Right lung (tissue), 5 donors: ENCODE measurements around the gene GRIK3. TPM values are rescaled to one million over a fixed set of nuclear protein-coding genes. Genes with fewer than 3 reads are reported as not detected.

Experiments
- DNase-seq, 2 donors: peaks; one replicate each; pipeline ENCODE4 v3.0.0-alpha.2; 2013
- polyA plus RNA-seq, 5 donors: library from polyadenylated mRNA; unstranded; fragments of 120-200 nt; gene quantifications; one replicate each; pipeline versions ENCODE4 v1.2.1 to v1.2.3, GENCODE V29; 2013; ENCODE audit warnings: inconsistent platforms in 1 of 5, low replicate concordance in 1 of 5; ENCODE audit not compliant: insufficient read length in 5 of 5, insufficient read depth in 1 of 5

Gene GRIK3
- polyA plus RNA-seq, 5 donors: 0.35 to 1.00 (median 0.54) TPM

- no peak for DNase-seq
These were observed 244.1 kb downstream of the GRIK3 start for GRCh38 chr1:36790191-36790590.

- DNase-seq: no peak
These were observed 244.8 kb downstream of the GRIK3 start for GRCh38 chr1:36789535-36789934.

- DNase-seq: no peak
These were observed 246.9 kb downstream of the GRIK3 start for GRCh38 chr1:36787312-36787913.

GRCh38 chr1:36786425-36786824, 247.9 kb downstream of the GRIK3 start:
- DNase-seq: no peak

- no peak for DNase-seq
These were observed 250.0 kb downstream of the GRIK3 start for GRCh38 chr1:36784147-36784859.

- DNase-seq: no peak
These were observed 250.8 kb downstream of the GRIK3 start for GRCh38 chr1:36783475-36783874.

GRCh38 chr1:36782785-36783184, 251.5 kb downstream of the GRIK3 start:
- no peak for DNase-seq

GRCh38 chr1:36782085-36782484, 252.2 kb downstream of the GRIK3 start:
- DNase-seq: no peak

GRCh38 chr1:36781098-36781497, 253.2 kb downstream of the GRIK3 start:
- no peak for DNase-seq

GRCh38 chr1:36778740-36779139, 255.6 kb downstream of the GRIK3 start:
- no peak for DNase-seq

- DNase-seq: no peak
These were observed 257.1 kb downstream of the GRIK3 start for GRCh38 chr1:36776948-36777831.

- no peak for DNase-seq
These were observed 258.1 kb downstream of the GRIK3 start for GRCh38 chr1:36776256-36776655.

- no peak for DNase-seq
These were observed 258.6 kb downstream of the GRIK3 start for GRCh38 chr1:36775716-36776115.

GRCh38 chr1:36773827-36774541, 260.3 kb downstream of the GRIK3 start:
- no peak for DNase-seq

- no peak for DNase-seq
These were observed 261.4 kb downstream of the GRIK3 start for GRCh38 chr1:36772647-36773495.

- DNase-seq: no peak
These were observed 262.5 kb downstream of the GRIK3 start for GRCh38 chr1:36771660-36772284.

- no peak for DNase-seq
These were observed 263.1 kb downstream of the GRIK3 start for GRCh38 chr1:36771240-36771639.

GRCh38 chr1:36769886-36770830, 264.2 kb downstream of the GRIK3 start:
- DNase-seq: no peak

- DNase-seq: no peak
These were observed 265.7 kb downstream of the GRIK3 start for GRCh38 chr1:36768486-36769178.
